ENCODE data around the gene RFXAP.

The RFXAP gene

DNA sequence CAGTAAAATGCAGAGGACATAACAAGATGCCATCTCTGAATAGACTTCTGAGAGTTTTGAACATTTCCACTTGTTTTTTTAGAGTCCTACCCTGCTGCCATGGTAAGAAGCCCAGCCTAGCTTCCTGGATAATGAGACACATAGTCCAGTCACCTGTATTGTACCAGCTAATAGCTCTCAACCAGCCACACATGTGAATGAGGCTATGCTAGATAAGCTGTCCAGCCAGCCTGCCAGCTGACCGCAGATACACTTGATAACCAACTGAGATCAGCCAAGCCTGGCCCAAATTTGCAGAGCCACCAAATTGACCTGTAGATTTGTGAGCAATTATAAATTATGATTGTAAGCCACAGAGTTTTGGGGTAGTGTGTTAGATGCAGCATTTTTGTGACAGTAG lies 10.7 kb downstream of the RFXAP start:
- DNase-seq (ENCODE audit: extremely low read depth, low read depth): no peak
- H3K4me3 ChIP-seq (replicated peaks; ENCODE audit: low read depth, low read length): no peak overlapping the region
- TF ChIP-seq, protein P1, sequence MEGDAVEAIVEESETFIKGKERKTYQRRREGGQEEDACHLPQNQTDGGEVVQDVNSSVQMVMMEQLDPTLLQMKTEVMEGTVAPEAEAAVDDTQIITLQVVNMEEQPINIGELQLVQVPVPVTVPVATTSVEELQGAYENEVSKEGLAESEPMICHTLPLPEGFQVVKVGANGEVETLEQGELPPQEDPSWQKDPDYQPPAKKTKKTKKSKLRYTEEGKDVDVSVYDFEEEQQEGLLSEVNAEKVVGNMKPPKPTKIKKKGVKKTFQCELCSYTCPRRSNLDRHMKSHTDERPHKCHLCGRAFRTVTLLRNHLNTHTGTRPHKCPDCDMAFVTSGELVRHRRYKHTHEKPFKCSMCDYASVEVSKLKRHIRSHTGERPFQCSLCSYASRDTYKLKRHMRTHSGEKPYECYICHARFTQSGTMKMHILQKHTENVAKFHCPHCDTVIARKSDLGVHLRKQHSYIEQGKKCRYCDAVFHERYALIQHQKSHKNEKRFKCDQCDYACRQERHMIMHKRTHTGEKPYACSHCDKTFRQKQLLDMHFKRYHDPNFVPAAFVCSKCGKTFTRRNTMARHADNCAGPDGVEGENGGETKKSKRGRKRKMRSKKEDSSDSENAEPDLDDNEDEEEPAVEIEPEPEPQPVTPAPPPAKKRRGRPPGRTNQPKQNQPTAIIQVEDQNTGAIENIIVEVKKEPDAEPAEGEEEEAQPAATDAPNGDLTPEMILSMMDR (IDR thresholded peaks at IDR 0.05; ENCODE audit: low read depth, low read length, missing control alignments): no peak

DNA sequence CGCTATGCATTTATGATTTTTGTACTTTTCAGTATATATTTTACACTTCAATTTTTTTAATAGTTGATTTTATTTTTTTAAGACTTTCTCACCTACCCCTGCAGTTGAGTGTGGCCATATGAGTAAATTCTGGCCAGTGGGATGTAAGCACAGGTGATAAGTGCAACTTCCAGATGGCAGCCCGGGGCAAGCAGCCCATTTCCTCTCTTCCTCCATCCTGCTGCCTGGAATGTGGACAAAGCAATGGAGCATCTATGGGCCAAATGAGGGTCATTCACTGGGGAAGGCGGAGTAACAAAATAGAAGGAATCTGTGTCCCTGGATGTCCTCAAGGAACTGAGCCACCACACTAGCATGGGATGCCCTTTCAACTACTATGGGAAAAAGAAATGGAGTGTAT lies 12.3 kb downstream of the RFXAP start:
- DNase-seq (ENCODE audit: extremely low read depth, low read depth): no peak
- TF ChIP-seq, protein P1 (IDR thresholded peaks at IDR 0.05; ENCODE audit: low read depth, low read length, missing control alignments): no peak
- H3K4me3 ChIP-seq (replicated peaks; ENCODE audit: low read depth, low read length): no peak overlapping the region

DNA sequence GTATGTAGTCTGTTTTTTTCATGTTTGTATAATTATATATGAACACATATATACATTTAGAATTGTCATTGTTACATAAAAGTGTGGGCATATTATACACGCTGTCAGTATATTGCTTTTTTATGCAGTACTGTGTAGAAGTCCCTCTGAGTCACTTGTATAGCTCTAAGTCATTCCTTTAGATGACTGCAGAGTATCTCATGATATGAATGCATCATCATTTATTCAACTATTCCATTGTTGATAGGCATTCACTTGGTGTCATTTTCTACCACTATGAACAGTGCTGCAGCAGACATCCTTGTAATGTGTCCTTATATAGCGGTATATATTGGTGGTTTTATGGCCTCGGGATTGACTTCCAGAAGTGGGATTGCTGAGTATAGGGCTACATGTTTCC lies 15.3 kb downstream of the RFXAP start:
- TF ChIP-seq, protein P1 (IDR thresholded peaks at IDR 0.05; ENCODE audit: low read depth, low read length, missing control alignments): no peak
- no peak for DNase-seq (ENCODE audit: extremely low read depth, low read depth)
- no peak overlapping the region for H3K4me3 ChIP-seq (replicated peaks; ENCODE audit: low read depth, low read length)

DNA sequence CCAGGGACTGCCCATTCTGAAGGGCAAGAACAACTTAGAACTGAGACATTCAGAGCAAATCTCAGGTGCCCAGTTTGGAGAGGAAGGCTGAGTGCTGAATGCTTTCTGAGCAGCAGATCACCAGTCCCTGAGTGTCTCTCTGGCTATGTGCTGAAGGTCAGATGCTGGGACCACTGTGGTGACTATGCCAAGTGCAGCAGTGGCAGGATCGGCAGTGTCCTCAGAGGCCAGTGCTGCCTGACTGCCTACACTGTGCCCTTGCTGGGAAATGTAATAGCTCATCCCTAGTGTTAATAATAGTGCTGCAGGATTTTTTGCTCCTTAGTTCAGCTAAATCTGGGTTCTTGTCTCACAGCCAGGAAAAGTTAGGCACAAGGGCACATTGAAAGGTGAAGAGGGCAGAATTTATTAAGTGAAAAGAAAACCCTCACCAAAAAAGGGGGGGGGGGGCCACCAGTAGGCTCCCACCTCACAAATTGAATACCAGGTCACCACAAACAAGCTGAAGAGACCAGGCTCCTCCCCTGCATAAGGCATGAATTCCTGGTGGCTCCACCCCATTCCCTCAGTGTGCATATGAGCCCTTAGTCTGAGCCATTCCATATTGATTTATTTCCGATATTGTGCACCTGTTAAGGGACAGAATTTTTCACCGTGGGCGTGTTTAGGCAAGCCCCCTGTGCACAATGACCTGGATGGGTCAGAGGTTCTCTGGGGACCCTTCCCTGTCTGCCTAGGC lies 18.5 kb downstream of the RFXAP start:
- no peak for DNase-seq (ENCODE audit: extremely low read depth, low read depth)
- TF ChIP-seq, protein P1 (IDR thresholded peaks at IDR 0.05; ENCODE audit: low read depth, low read length, missing control alignments): no peak
- no peak overlapping the region for H3K4me3 ChIP-seq (replicated peaks; ENCODE audit: low read depth, low read length)

DNA sequence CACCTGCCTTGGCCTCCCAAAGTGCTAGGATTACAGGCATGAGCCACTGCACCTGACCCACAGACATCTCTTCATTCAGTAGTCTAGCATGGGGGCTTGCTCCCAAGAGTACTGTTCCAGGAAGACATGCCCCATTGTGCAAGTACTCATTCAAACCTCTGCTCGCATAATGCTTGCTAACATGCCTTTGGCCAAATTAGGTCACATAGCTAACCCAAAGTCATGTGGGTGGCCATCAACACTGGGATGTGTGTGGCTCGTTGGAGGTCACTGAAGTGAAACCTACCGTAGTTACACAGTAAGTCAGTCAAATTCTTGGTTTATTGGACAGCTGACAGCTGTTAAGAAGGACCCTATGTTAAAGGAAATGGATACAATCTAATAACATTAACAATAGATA lies 20.3 kb downstream of the RFXAP start:
- no peak overlapping the region for H3K4me3 ChIP-seq (replicated peaks; ENCODE audit: low read depth, low read length)
- TF ChIP-seq, protein P1 (IDR thresholded peaks at IDR 0.05; ENCODE audit: low read depth, low read length, missing control alignments): no peak
- DNase-seq (ENCODE audit: extremely low read depth, low read depth): no peak

DNA sequence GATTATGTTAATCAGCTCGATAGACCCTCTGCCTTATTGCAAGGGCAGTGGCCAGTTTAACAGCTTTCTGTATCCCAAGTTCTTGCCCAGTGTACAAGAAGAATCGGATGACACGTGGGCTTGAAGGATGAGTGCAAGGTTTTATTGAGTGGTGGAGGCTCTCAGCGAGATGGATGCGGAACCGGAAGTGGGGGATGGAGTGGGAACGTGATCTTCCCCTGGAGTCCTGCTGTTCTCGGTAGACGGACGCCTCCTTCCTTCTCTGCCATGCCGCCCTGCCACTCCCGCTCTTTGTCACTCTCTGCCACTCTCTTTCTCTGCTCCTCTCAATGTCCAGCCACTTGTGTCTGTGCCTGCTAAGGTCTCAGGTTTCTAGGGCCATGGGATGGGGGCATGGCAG lies 21.0 kb downstream of the RFXAP start:
- DNase-seq (ENCODE audit: extremely low read depth, low read depth): no peak
- TF ChIP-seq, protein P1 (IDR thresholded peaks at IDR 0.05; ENCODE audit: low read depth, low read length, missing control alignments): no peak
- H3K4me3 ChIP-seq (replicated peaks; ENCODE audit: low read depth, low read length): no peak overlapping the region
